Measurements from ENCODE around the gene KIF3C. TPM values are rescaled to one million over a fixed set of nuclear protein-coding genes. Genes with fewer than 3 reads are reported as not detected.

The KIF3C gene
- total and polyA plus RNA-seq, 2 of the 4 experiments (the other 2 are of a cell fraction), result 8.3 to 15.4 TPM

- Histone ChIP-seq H2AK9ac (replicated peaks; ENCODE audit: low read depth, low read length, poor library complexity) (no peak overlapping the region), H3K9me3 (ENCODE audit: control insufficient read depth, insufficient read depth, low read length) (peaks cover 3% of the 10 kb centered on the region; the same call in 1 of the 2 replicates), H3K79me1 (ENCODE audit: low read depth in 1 of 2, low read length in 2 of 2) (no peaks in the 10 kb centered on the region), H3K36me3 (ENCODE audit: control insufficient read depth, insufficient read depth, low read length) (no peaks in the 10 kb centered on the region), H4K8ac (ENCODE audit: low read depth in 2 of 2, low read length in 2 of 2) (no peak overlapping the region), H2BK5ac (ENCODE audit: low read depth, low read length, poor library complexity, severe bottlenecking) (no peak overlapping the region), H4K91ac (ENCODE audit: insufficient read depth, low read depth, low read length) (no peak overlapping the region), H3K14ac (replicated peaks; ENCODE audit: low read depth, low read length) (no peak overlapping the region), H3K27me3 (ENCODE audit: control insufficient read depth, insufficient read depth, low read length) (peaks cover 3% of the 10 kb centered on the region; the same call in 1 of the 2 replicates), H3K4ac (ENCODE audit: low read depth, low read length) (no peak overlapping the region), H3K4me3 (ENCODE audit: insufficient read depth, low read depth, low read length) (no peak overlapping the region), H3K4me2 (ENCODE audit: low read depth, low read length) (no peak overlapping the region), H3K4me1 (ENCODE audit: control insufficient read depth, insufficient read depth, low read length) (no peaks in the 10 kb centered on the region), H2BK15ac (ENCODE audit: low read depth, low read length) (no peak overlapping the region), H2BK120ac (ENCODE audit: low read depth, low read length) (no peak overlapping the region), H4K5ac (ENCODE audit: low read depth, low read length) (no peak overlapping the region), H2AK5ac (ENCODE audit: low read depth, low read length) (no peak overlapping the region), H3K18ac (ENCODE audit: low read depth, low read length) (no peak overlapping the region), H3K56ac (ENCODE audit: extremely low read depth, insufficient read depth, low read length) (no peak overlapping the region), H2BK20ac (ENCODE audit: low read depth, low read length) (no peak overlapping the region), H3K9me1 (ENCODE audit: insufficient read depth, low read length) (no peaks in the 10 kb centered on the region), H2AFZ (replicated peaks; ENCODE audit: low read length, poor library complexity) (no peak overlapping the region), H3K9ac (ENCODE audit: low read depth, low read length) (no peak overlapping the region), H3K27ac (ENCODE audit: insufficient read depth, low read length) (no peak overlapping the region), H4K20me1 (ENCODE audit: insufficient read depth, low read length) (no peaks in the 10 kb centered on the region), H3K23ac (ENCODE audit: low read depth, low read length) (no peak overlapping the region)
- ATAC-seq (ENCODE audit: low read depth) (no peak), DNase-seq (no peak)
- dilution Hi-C loops (cut with HindIII; ENCODE audit: low sequenced_read_pairs, unreplicated experiment), result no loop called here
- no peak for TF ChIP-seq MAZ (IDR thresholded peaks at IDR 0.05; ENCODE audit: borderline replicate concordance, low read depth, low read length)
- TF ChIP-seq ELK1 (IDR thresholded peaks at IDR 0.05; ENCODE audit: borderline replicate concordance, low read depth, low read length), result no peak
- TF ChIP-seq, protein P1, sequence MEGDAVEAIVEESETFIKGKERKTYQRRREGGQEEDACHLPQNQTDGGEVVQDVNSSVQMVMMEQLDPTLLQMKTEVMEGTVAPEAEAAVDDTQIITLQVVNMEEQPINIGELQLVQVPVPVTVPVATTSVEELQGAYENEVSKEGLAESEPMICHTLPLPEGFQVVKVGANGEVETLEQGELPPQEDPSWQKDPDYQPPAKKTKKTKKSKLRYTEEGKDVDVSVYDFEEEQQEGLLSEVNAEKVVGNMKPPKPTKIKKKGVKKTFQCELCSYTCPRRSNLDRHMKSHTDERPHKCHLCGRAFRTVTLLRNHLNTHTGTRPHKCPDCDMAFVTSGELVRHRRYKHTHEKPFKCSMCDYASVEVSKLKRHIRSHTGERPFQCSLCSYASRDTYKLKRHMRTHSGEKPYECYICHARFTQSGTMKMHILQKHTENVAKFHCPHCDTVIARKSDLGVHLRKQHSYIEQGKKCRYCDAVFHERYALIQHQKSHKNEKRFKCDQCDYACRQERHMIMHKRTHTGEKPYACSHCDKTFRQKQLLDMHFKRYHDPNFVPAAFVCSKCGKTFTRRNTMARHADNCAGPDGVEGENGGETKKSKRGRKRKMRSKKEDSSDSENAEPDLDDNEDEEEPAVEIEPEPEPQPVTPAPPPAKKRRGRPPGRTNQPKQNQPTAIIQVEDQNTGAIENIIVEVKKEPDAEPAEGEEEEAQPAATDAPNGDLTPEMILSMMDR (conservative IDR thresholded peaks at IDR 0.05; ENCODE audit: low read depth, low read length), result no peak
- TF ChIP-seq RFX5 (IDR thresholded peaks at IDR 0.05; ENCODE audit: low read depth, low read length), result no peak
- TF ChIP-seq RCOR1 (IDR thresholded peaks at IDR 0.05; ENCODE audit: insufficient replicate concordance, low read length), result no peak
- no peak for TF ChIP-seq RAD21 (IDR thresholded peaks at IDR 0.05; ENCODE audit: low read length)
- TF ChIP-seq CHD1 (IDR thresholded peaks at IDR 0.05; ENCODE audit: low read depth, low read length), result no peak
- intact Hi-C loops (cut with micrococcal nuclease), result no loop called here
- CTCF ChIA-PET, result interaction anchor here (0.7 kb wide), 1 partner anchor 48 kb away, joined by 3 read pairs; no protein-coding TSS in a partner anchor
- POLR2A ChIA-PET (ENCODE audit: unreplicated experiment), result no interaction called here
- WGBS, 2 experiments (ENCODE audit: extremely low coverage in 2 of 2, insufficient read length in 1 of 2), result no CpG with 5 or more reads among the region's 5 CpGs
- in situ Hi-C loops (cut with MboI; ENCODE audit: low sequenced_read_pairs), result no loop called here
- no TSS peak for BruUV-seq (replicated peaks)
Observed at GRCh38 chr2:25903216-25903776, 79.0 kb downstream of the KIF3C start.

All from IMR-90 (cell line).